Measurements from ENCODE around the gene KLK14. TPM values are rescaled to one million over a fixed set of nuclear protein-coding genes. Genes with fewer than 3 reads are reported as not detected.
A peak's percentile ranks its signal among the peaks of the same experiment; 100 is the strongest.

Gene KLK14
- total and polyA plus RNA-seq, 5 donors from 2014 or later, result 0.35 TPM; not detected in 4

- peaks cover 13% of the 10 kb centered on the region for H3K36me3 Mint-ChIP-seq
- H3K9me3 Mint-ChIP-seq, result peaks cover 0 to 5% (median 0%) of the 10 kb centered on the region in 7 donors
- no peak overlapping the region for H3K4me3 Mint-ChIP-seq
- no peak for DNase-seq
- Histone ChIP-seq H3K36me3 (ENCODE audit: control insufficient read depth, insufficient read depth, low read length) (no peaks in the 10 kb centered on the region), H3K27me3 (ENCODE audit: control insufficient read depth, insufficient read depth, low read length) (no peaks in the 10 kb centered on the region), H3K4me1 (ENCODE audit: control insufficient read depth, insufficient read depth, low read length, poor library complexity, severe bottlenecking) (no peaks in the 10 kb centered on the region), H3K27ac (ENCODE audit: insufficient read depth, low read length, poor library complexity, severe bottlenecking) (no peak overlapping the region), H3K4me3 (ENCODE audit: low read depth, low read length) (no peak overlapping the region), H3K9me3 (ENCODE audit: control insufficient read depth in 2 of 2, low read length in 2 of 2) (no peaks in the 10 kb centered on the region)
- peaks cover 10% of the 10 kb centered on the region for H3K27me3 Mint-ChIP-seq
- no peak for ATAC-seq (ENCODE audit: low read depth in 2 of 2)
- H3K27ac Mint-ChIP-seq, result peak overlapping the region in 1 of 3 donors; percentile 59
- H3K4me1 Mint-ChIP-seq, result peaks cover 0 to 4% (median 1%) of the 10 kb centered on the region in 4 donors
Observed at GRCh38 chr19:51083181-51083580, 494 bp upstream of the KLK14 start.

GRCh38 chr19:51081476-51081875 lies 1.2 kb downstream of the KLK14 start:
- H3K4me1 ChIP-seq (ENCODE audit: control insufficient read depth, insufficient read depth, low read length, poor library complexity, severe bottlenecking), result no peaks in the 10 kb centered on the region
- no peaks in the 10 kb centered on the region for H3K27me3 ChIP-seq (ENCODE audit: control insufficient read depth, insufficient read depth, low read length)

GRCh38 chr19:51079481-51080110 lies 3.1 kb downstream of the KLK14 start:
- H3K27ac ChIP-seq (ENCODE audit: insufficient read depth, low read length, poor library complexity, severe bottlenecking), result no peak overlapping the region
- H3K4me3 ChIP-seq (ENCODE audit: low read depth, low read length), result no peak overlapping the region
- Mint-ChIP-seq H3K4me3 (no peak overlapping the region), H3K27ac (no peak overlapping the region), H3K9me3 (peaks cover 0 to 4% (median 0%) of the 10 kb centered on the region in 7 donors), H3K36me3 (peaks cover 5% of the 10 kb centered on the region), H3K27me3 (peaks cover 16% of the 10 kb centered on the region), H3K4me1 (peaks cover 0 to 4% (median 1%) of the 10 kb centered on the region in 4 donors)
- no peaks in the 10 kb centered on the region for H3K36me3 ChIP-seq (ENCODE audit: control insufficient read depth, insufficient read depth, low read length)
- DNase-seq, result no peak
- no peak for ATAC-seq (ENCODE audit: low read depth in 2 of 2)
- H3K9me3 ChIP-seq (ENCODE audit: control insufficient read depth in 2 of 2, low read length in 2 of 2), result no peaks in the 10 kb centered on the region
- no peaks in the 10 kb centered on the region for H3K4me1 ChIP-seq (ENCODE audit: control insufficient read depth, insufficient read depth, low read length, poor library complexity, severe bottlenecking)
- H3K27me3 ChIP-seq (ENCODE audit: control insufficient read depth, insufficient read depth, low read length), result peaks cover 2% of the 10 kb centered on the region

More at GRCh38 chr19:51081476-51081875, 1.2 kb downstream of the KLK14 start:
- no peaks in the 10 kb centered on the region for H3K36me3 ChIP-seq (ENCODE audit: control insufficient read depth, insufficient read depth, low read length)
- H3K27ac ChIP-seq (ENCODE audit: insufficient read depth, low read length, poor library complexity, severe bottlenecking), result no peak overlapping the region
- Mint-ChIP-seq H3K27ac (no peak overlapping the region), H3K9me3 (peaks cover 0 to 5% (median 0%) of the 10 kb centered on the region in 7 donors), H3K27me3 (peaks cover 16% of the 10 kb centered on the region), H3K4me3 (no peak overlapping the region), H3K4me1 (peaks cover 0 to 4% (median 1%) of the 10 kb centered on the region in 4 donors), H3K36me3 (peaks cover 10% of the 10 kb centered on the region)
- DNase-seq, result no peak
- H3K4me3 ChIP-seq (ENCODE audit: low read depth, low read length), result no peak overlapping the region
- no peak for ATAC-seq (ENCODE audit: low read depth in 2 of 2)
- H3K9me3 ChIP-seq (ENCODE audit: control insufficient read depth in 2 of 2, low read length in 2 of 2), result no peaks in the 10 kb centered on the region

- H3K4me3 ChIP-seq (ENCODE audit: low read depth, low read length), result no peak overlapping the region
- no peaks in the 10 kb centered on the region for H3K36me3 ChIP-seq (ENCODE audit: control insufficient read depth, insufficient read depth, low read length)
Observed at GRCh38 chr19:51078731-51079130, 4.0 kb downstream of the KLK14 start.

GRCh38 chr19:51078104-51078503 lies 4.6 kb downstream of the KLK14 start:
- Mint-ChIP-seq H3K4me3 (no peak overlapping the region), H3K9me3 (peaks cover 0 to 8% (median 4%) of the 10 kb centered on the region in 7 donors), H3K27ac (no peak overlapping the region), H3K27me3 (peaks cover 19% of the 10 kb centered on the region), H3K36me3 (no peaks in the 10 kb centered on the region), H3K4me1 (peaks cover 0 to 3% (median 0%) of the 10 kb centered on the region in 4 donors)
- Histone ChIP-seq H3K4me3 (ENCODE audit: low read depth, low read length) (no peak overlapping the region), H3K4me1 (ENCODE audit: control insufficient read depth, insufficient read depth, low read length, poor library complexity, severe bottlenecking) (no peaks in the 10 kb centered on the region), H3K27me3 (ENCODE audit: control insufficient read depth, insufficient read depth, low read length) (peaks cover 2% of the 10 kb centered on the region), H3K36me3 (ENCODE audit: control insufficient read depth, insufficient read depth, low read length) (no peaks in the 10 kb centered on the region), H3K9me3 (ENCODE audit: control insufficient read depth in 2 of 2, low read length in 2 of 2) (peaks cover 0 to 8% of the 10 kb centered on the region in 2 experiments), H3K27ac (ENCODE audit: insufficient read depth, low read length, poor library complexity, severe bottlenecking) (no peak overlapping the region)
- DNase-seq (no peak), ATAC-seq (ENCODE audit: low read depth in 2 of 2) (no peak)

More at GRCh38 chr19:51078731-51079130, 4.0 kb downstream of the KLK14 start:
- H3K9me3 ChIP-seq (ENCODE audit: control insufficient read depth in 2 of 2, low read length in 2 of 2), result peaks cover 0 to 4% of the 10 kb centered on the region in 2 experiments
- peaks cover 2% of the 10 kb centered on the region for H3K27me3 ChIP-seq (ENCODE audit: control insufficient read depth, insufficient read depth, low read length)
- DNase-seq, result no peak
- peaks cover 21% of the 10 kb centered on the region for H3K27me3 Mint-ChIP-seq
- H3K4me1 ChIP-seq (ENCODE audit: control insufficient read depth, insufficient read depth, low read length, poor library complexity, severe bottlenecking), result no peaks in the 10 kb centered on the region
- no peak overlapping the region for H3K27ac ChIP-seq (ENCODE audit: insufficient read depth, low read length, poor library complexity, severe bottlenecking)
- H3K27ac Mint-ChIP-seq, result no peak overlapping the region
- peaks cover 0 to 7% (median 4%) of the 10 kb centered on the region in 7 donors for H3K9me3 Mint-ChIP-seq
- no peak overlapping the region for H3K4me3 Mint-ChIP-seq
- no peak for ATAC-seq (ENCODE audit: low read depth in 2 of 2)
- peaks cover 5% of the 10 kb centered on the region for H3K36me3 Mint-ChIP-seq
- H3K4me1 Mint-ChIP-seq, result peaks cover 0 to 4% (median 1%) of the 10 kb centered on the region in 4 donors

DNA sequence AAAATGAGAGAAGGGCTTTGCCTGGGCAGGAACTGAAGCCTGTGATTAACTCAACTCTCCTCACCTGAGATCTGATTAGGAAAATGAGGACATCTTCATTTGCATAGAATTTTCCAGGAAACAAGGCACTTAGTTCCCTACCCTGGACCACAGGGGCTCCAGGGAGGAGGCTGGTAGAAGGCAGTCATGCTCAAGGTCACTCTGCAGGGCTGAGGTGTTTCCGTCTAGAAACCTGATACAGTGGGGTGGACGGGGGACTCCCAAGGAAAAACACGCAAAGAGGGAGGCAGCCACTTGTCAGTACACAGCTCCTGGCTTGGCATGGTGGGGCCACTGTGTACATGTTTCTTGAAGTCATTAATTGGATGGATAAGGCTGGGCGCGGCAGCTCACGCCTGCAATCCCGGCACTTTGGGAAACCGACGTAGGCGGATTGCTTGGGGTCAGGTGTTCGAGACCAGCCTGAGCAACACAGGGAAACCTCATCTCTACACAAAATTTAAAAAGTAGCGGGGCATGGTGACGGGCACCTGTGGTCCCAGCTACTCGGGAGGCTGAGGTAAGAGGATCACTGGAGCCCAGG lies 6.0 kb downstream of the KLK14 start:
- peaks cover 0 to 3% (median 0%) of the 10 kb centered on the region in 4 donors for H3K4me1 Mint-ChIP-seq
- H3K4me3 Mint-ChIP-seq, result no peak overlapping the region
- H3K27ac ChIP-seq (ENCODE audit: insufficient read depth, low read length, poor library complexity, severe bottlenecking), result no peak overlapping the region
- H3K27me3 Mint-ChIP-seq, result peaks cover 11% of the 10 kb centered on the region
- peaks cover 0 to 8% (median 6%) of the 10 kb centered on the region in 7 donors for H3K9me3 Mint-ChIP-seq
- H3K9me3 ChIP-seq (ENCODE audit: control insufficient read depth in 2 of 2, low read length in 2 of 2), result peaks cover 0 to 8% of the 10 kb centered on the region in 2 experiments
- H3K36me3 ChIP-seq (ENCODE audit: control insufficient read depth, insufficient read depth, low read length), result no peaks in the 10 kb centered on the region
- H3K36me3 Mint-ChIP-seq, result no peaks in the 10 kb centered on the region
- ATAC-seq (ENCODE audit: low read depth in 2 of 2), result no peak
- no peak overlapping the region for H3K4me3 ChIP-seq (ENCODE audit: low read depth, low read length)
- H3K27ac Mint-ChIP-seq, result no peak overlapping the region
- H3K27me3 ChIP-seq (ENCODE audit: control insufficient read depth, insufficient read depth, low read length), result peaks cover 2% of the 10 kb centered on the region
- DNase-seq, result no peak
- no peaks in the 10 kb centered on the region for H3K4me1 ChIP-seq (ENCODE audit: control insufficient read depth, insufficient read depth, low read length, poor library complexity, severe bottlenecking)

DNA sequence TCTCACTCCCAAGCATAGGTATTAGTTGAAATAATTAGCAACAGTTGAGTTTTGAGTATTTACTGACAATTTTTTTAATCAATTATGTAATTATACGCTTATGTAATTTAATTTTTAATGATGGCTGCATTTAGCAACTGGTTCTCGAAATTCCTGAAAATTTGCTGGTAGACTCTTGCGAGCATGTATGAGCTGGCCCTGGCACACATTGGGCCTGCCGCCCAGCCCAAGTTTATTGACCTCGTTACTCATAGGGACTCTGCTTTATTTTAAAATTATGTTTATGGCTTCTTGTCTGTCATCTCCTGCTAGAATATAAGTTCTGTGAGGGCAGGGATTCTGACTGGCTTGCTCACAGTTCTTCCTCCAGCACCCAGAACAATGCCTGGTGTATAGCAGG lies 6.7 kb downstream of the KLK14 start:
- Mint-ChIP-seq H3K36me3 (no peaks in the 10 kb centered on the region), H3K9me3 (peaks cover 0 to 8% (median 6%) of the 10 kb centered on the region in 7 donors), H3K4me3 (no peak overlapping the region), H3K27ac (no peak overlapping the region), H3K27me3 (peaks cover 11% of the 10 kb centered on the region), H3K4me1 (peaks cover 0 to 3% (median 0%) of the 10 kb centered on the region in 4 donors)
- no peak for DNase-seq
- Histone ChIP-seq H3K27ac (ENCODE audit: insufficient read depth, low read length, poor library complexity, severe bottlenecking) (no peak overlapping the region), H3K36me3 (ENCODE audit: control insufficient read depth, insufficient read depth, low read length) (no peaks in the 10 kb centered on the region), H3K27me3 (ENCODE audit: control insufficient read depth, insufficient read depth, low read length) (peaks cover 2% of the 10 kb centered on the region), H3K4me1 (ENCODE audit: control insufficient read depth, insufficient read depth, low read length, poor library complexity, severe bottlenecking) (no peaks in the 10 kb centered on the region), H3K4me3 (ENCODE audit: low read depth, low read length) (no peak overlapping the region), H3K9me3 (ENCODE audit: control insufficient read depth in 2 of 2, low read length in 2 of 2) (peaks cover 0 to 8% of the 10 kb centered on the region in 2 experiments)
- no peak for ATAC-seq (ENCODE audit: low read depth in 2 of 2)
